Measurements from ENCODE around the gene GOSR2.

The GOSR2 gene

GRCh38 chr17:46977348-46977747, 54.4 kb downstream of the GOSR2 start:
- Histone ChIP-seq H3K4me3 (ENCODE audit: insufficient read length, low read depth) (peak overlapping the region; percentile 84), H3K9ac (ENCODE audit: insufficient read length, low read depth) (peak overlapping the region; percentile 76), H3K9me3 (ENCODE audit: insufficient read depth, low read length) (no peaks in the 10 kb centered on the region), H3K36me3 (ENCODE audit: insufficient read depth, insufficient read length, low read length) (no peaks in the 10 kb centered on the region), H3K4me1 (ENCODE audit: insufficient read depth, insufficient read length) (peaks cover 16% of the 10 kb centered on the region), H3K27me3 (ENCODE audit: insufficient read depth, insufficient read length) (peaks cover 16% of the 10 kb centered on the region)
- TF ChIP-seq YY1 (IDR thresholded peaks at IDR 0.05; ENCODE audit: insufficient read depth, insufficient read length) (peak; percentile 66), SUZ12 (IDR thresholded peaks at IDR 0.05; ENCODE audit: extremely low read depth, insufficient read depth, insufficient read length) (no peak)
- DNase-seq (ENCODE audit: low read depth, low spot score): peak; percentile 80

GRCh38 chr17:46977750-46978488, 55.0 kb downstream of the GOSR2 start:
- H3K36me3 ChIP-seq (ENCODE audit: insufficient read depth, insufficient read length, low read length): no peaks in the 10 kb centered on the region
- H3K9me3 ChIP-seq (ENCODE audit: insufficient read depth, low read length): no peaks in the 10 kb centered on the region
- H3K4me1 ChIP-seq (ENCODE audit: insufficient read depth, insufficient read length): peaks cover 16% of the 10 kb centered on the region
- no peak for DNase-seq (ENCODE audit: low read depth, low spot score)
- TF ChIP-seq SUZ12 (IDR thresholded peaks at IDR 0.05; ENCODE audit: extremely low read depth, insufficient read depth, insufficient read length) (no peak), YY1 (IDR thresholded peaks at IDR 0.05; ENCODE audit: insufficient read depth, insufficient read length) (no peak)
- peak overlapping the region; percentile 76 for H3K9ac ChIP-seq (ENCODE audit: insufficient read length, low read depth)
- peak overlapping the region; percentile 84 for H3K4me3 ChIP-seq (ENCODE audit: insufficient read length, low read depth)
- peaks cover 16% of the 10 kb centered on the region for H3K27me3 ChIP-seq (ENCODE audit: insufficient read depth, insufficient read length)

GRCh38 chr17:46978489-46979146, 55.7 kb downstream of the GOSR2 start:
- Histone ChIP-seq H3K4me3 (ENCODE audit: insufficient read length, low read depth) (peak overlapping the region; percentile 84), H3K36me3 (ENCODE audit: insufficient read depth, insufficient read length, low read length) (no peaks in the 10 kb centered on the region), H3K27me3 (ENCODE audit: insufficient read depth, insufficient read length) (peaks cover 16% of the 10 kb centered on the region), H3K4me1 (ENCODE audit: insufficient read depth, insufficient read length) (peaks cover 16% of the 10 kb centered on the region), H3K9ac (ENCODE audit: insufficient read length, low read depth) (peak overlapping the region; percentile 76), H3K9me3 (ENCODE audit: insufficient read depth, low read length) (no peaks in the 10 kb centered on the region)
- TF ChIP-seq ZNF274 (IDR thresholded peaks at IDR 0.05; ENCODE audit: low read depth, low read length): no peak
- no peak for TF ChIP-seq YY1 (IDR thresholded peaks at IDR 0.05; ENCODE audit: insufficient read depth, insufficient read length)
- no peak for TF ChIP-seq SUZ12 (IDR thresholded peaks at IDR 0.05; ENCODE audit: extremely low read depth, insufficient read depth, insufficient read length)
- DNase-seq (ENCODE audit: low read depth, low spot score): no peak

GRCh38 chr17:46979147-46979863, 56.3 kb downstream of the GOSR2 start, which contains the start of gene RPRML:
Gene RPRML (minus strand): TSS chr17:46979253. CDS start chr17:46979007, 246 bp downstream.
- no peak for DNase-seq (ENCODE audit: low read depth, low spot score)
- Histone ChIP-seq H3K4me3 (ENCODE audit: insufficient read length, low read depth) (peak within 1 kb of the TSS; percentile 84), H3K9ac (ENCODE audit: insufficient read length, low read depth) (peak within 1 kb of the TSS; percentile 76), H3K27me3 (ENCODE audit: insufficient read depth, insufficient read length) (peaks cover 16% of the 10 kb centered on the region), H3K9me3 (ENCODE audit: insufficient read depth, low read length) (no peaks in the 10 kb centered on the region), H3K36me3 (ENCODE audit: insufficient read depth, insufficient read length, low read length) (no peaks in the 10 kb centered on the region), H3K4me1 (ENCODE audit: insufficient read depth, insufficient read length) (peaks cover 16% of the 10 kb centered on the region)
- no peak for TF ChIP-seq SUZ12 (IDR thresholded peaks at IDR 0.05; ENCODE audit: extremely low read depth, insufficient read depth, insufficient read length)
- TF ChIP-seq ZNF274 (IDR thresholded peaks at IDR 0.05; ENCODE audit: low read depth, low read length): no peak
- no peak for TF ChIP-seq YY1 (IDR thresholded peaks at IDR 0.05; ENCODE audit: insufficient read depth, insufficient read length)

- H3K9me3 ChIP-seq (ENCODE audit: insufficient read depth, low read length): no peaks in the 10 kb centered on the region
- H3K4me3 ChIP-seq (ENCODE audit: insufficient read length, low read depth): no peak overlapping the region
- DNase-seq (ENCODE audit: low read depth, low spot score): no peak
- H3K27me3 ChIP-seq (ENCODE audit: insufficient read depth, insufficient read length): peaks cover 16% of the 10 kb centered on the region
- TF ChIP-seq YY1 (IDR thresholded peaks at IDR 0.05; ENCODE audit: insufficient read depth, insufficient read length): no peak
- no peak for TF ChIP-seq SUZ12 (IDR thresholded peaks at IDR 0.05; ENCODE audit: extremely low read depth, insufficient read depth, insufficient read length)
- no peak for TF ChIP-seq ZNF274 (IDR thresholded peaks at IDR 0.05; ENCODE audit: low read depth, low read length)
- peaks cover 9% of the 10 kb centered on the region for H3K4me1 ChIP-seq (ENCODE audit: insufficient read depth, insufficient read length)
- H3K9ac ChIP-seq (ENCODE audit: insufficient read length, low read depth): no peak overlapping the region
- no peaks in the 10 kb centered on the region for H3K36me3 ChIP-seq (ENCODE audit: insufficient read depth, insufficient read length, low read length)
Measured at GRCh38 chr17:46982577-46982976, 59.6 kb downstream of the GOSR2 start.

GRCh38 chr17:46983782-46984181, 60.8 kb downstream of the GOSR2 start:
- H3K9ac ChIP-seq (ENCODE audit: insufficient read length, low read depth): no peak overlapping the region
- no peak overlapping the region for H3K4me3 ChIP-seq (ENCODE audit: insufficient read length, low read depth)
- DNase-seq (ENCODE audit: low read depth, low spot score): no peak
- peaks cover 9% of the 10 kb centered on the region for H3K4me1 ChIP-seq (ENCODE audit: insufficient read depth, insufficient read length)
- peaks cover 5% of the 10 kb centered on the region for H3K27me3 ChIP-seq (ENCODE audit: insufficient read depth, insufficient read length)
- no peaks in the 10 kb centered on the region for H3K9me3 ChIP-seq (ENCODE audit: insufficient read depth, low read length)
- TF ChIP-seq YY1 (IDR thresholded peaks at IDR 0.05; ENCODE audit: insufficient read depth, insufficient read length): no peak
- no peak for TF ChIP-seq ZNF274 (IDR thresholded peaks at IDR 0.05; ENCODE audit: low read depth, low read length)
- TF ChIP-seq SUZ12 (IDR thresholded peaks at IDR 0.05; ENCODE audit: extremely low read depth, insufficient read depth, insufficient read length): no peak
- H3K36me3 ChIP-seq (ENCODE audit: insufficient read depth, insufficient read length, low read length): no peaks in the 10 kb centered on the region

GRCh38 chr17:46984341-46984740, 61.4 kb downstream of the GOSR2 start:
- Histone ChIP-seq H3K27me3 (ENCODE audit: insufficient read depth, insufficient read length) (peaks cover 3% of the 10 kb centered on the region), H3K36me3 (ENCODE audit: insufficient read depth, insufficient read length, low read length) (no peaks in the 10 kb centered on the region), H3K9ac (ENCODE audit: insufficient read length, low read depth) (no peak overlapping the region), H3K4me1 (ENCODE audit: insufficient read depth, insufficient read length) (peaks cover 9% of the 10 kb centered on the region), H3K4me3 (ENCODE audit: insufficient read length, low read depth) (no peak overlapping the region), H3K9me3 (ENCODE audit: insufficient read depth, low read length) (no peaks in the 10 kb centered on the region)
- TF ChIP-seq ZNF274 (IDR thresholded peaks at IDR 0.05; ENCODE audit: low read depth, low read length): no peak
- TF ChIP-seq YY1 (IDR thresholded peaks at IDR 0.05; ENCODE audit: insufficient read depth, insufficient read length): no peak
- no peak for TF ChIP-seq SUZ12 (IDR thresholded peaks at IDR 0.05; ENCODE audit: extremely low read depth, insufficient read depth, insufficient read length)
- DNase-seq (ENCODE audit: low read depth, low spot score): no peak
